Activated CD8-positive, alpha-beta T cell treated with anti-CD3 and anti-CD28 coated beads, Interleukin-2, amount 10 ng/mL, durations not matched to agents 7 days and 5 days (primary cell): ENCODE results near the gene RRP8. TPM values are rescaled to one million over a fixed set of nuclear protein-coding genes. Genes with fewer than 3 reads are reported as not detected.

Experiments used
- ATAC-seq: fragments of 150-1000 bp; cut with Tn5 transposase; one replicate; pipeline ENCODE4 v1.10.0; 2021; ENCODE audit warnings: moderate library complexity
- CTCF ChIA-PET: fragments of 350-600 bp; sonication (Branson Sonifier 250); formaldehyde crosslinking; loops from one replicate; lab custom pipeline; 2021; ENCODE audit warnings: antibody characterized with exemption; lab: Charles Lee
- POLR2A ChIA-PET: fragments of 350-600 bp; sonication (Branson Sonifier 250); formaldehyde crosslinking; loops from one replicate; lab custom pipeline; 2021; ENCODE audit warnings: antibody characterized with exemption; lab: Charles Lee
- DNase-seq: peaks from one replicate; pipeline ENCODE4 v3.0.0-alpha.2; 2020
- H3K27ac Mint-ChIP-seq: one replicate; pipeline ENCODE4 v1.8.0; 2021; ENCODE audit warnings: mild to moderate bottlenecking, mixed read lengths
- H3K27me3 Mint-ChIP-seq: one replicate; pipeline ENCODE4 v1.8.0; 2021; ENCODE audit warnings: low read depth, mixed read lengths
- H3K36me3 Mint-ChIP-seq: one replicate; pipeline ENCODE4 v1.8.0; 2021; ENCODE audit warnings: low read depth, mixed read lengths
- H3K4me1 Mint-ChIP-seq: one replicate; pipeline ENCODE4 v1.8.0; 2021; ENCODE audit warnings: low read depth, mixed read lengths
- H3K4me3 Mint-ChIP-seq: one replicate; pipeline ENCODE4 v1.8.0; 2021; ENCODE audit warnings: mild to moderate bottlenecking, mixed read lengths
- H3K9me3 Mint-ChIP-seq: one replicate; pipeline ENCODE4 v1.8.0; 2022; ENCODE audit warnings: mixed read lengths; ENCODE audit not compliant: insufficient read depth
- total RNA-seq, 2 experiments: library from RNA; stranded (reverse); gene quantifications; one replicate each; pipeline ENCODE4 v1.2.3, GENCODE V29; 2021

RRP8 gene
- total RNA-seq, 2 experiments from 2014 or later: 28.6 to 29.8 TPM

DNA sequence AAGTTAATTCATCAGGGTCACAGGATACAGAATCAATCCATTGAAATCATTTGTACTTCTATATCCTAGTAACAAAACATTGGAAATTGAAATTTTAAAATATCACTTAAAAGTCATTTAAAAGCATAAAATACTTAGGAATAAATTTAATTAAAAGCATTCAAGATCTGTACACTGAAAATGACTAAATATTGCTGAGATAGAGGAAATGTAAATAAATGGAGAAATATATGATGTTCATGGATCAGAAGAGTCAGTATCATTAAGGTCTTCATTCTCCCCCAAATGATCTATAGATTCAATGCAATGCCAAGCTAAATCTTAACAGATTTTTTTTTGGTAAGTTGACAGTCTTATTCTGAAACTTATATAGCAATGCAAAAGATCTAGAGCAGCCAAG is 49.8 kb downstream of the RRP8 start:
- POLR2A ChIA-PET: no interaction called here
- no peak overlapping the region for H3K4me3 Mint-ChIP-seq

GRCh38 chr11:6548641-6549040 is 54.8 kb downstream of the RRP8 start:
- DNase-seq: no peak
- Mint-ChIP-seq H3K4me1 (no peaks in the 10 kb centered on the region), H3K27ac (no peak overlapping the region), H3K4me3 (no peak overlapping the region), H3K27me3 (no peaks in the 10 kb centered on the region), H3K9me3 (no peaks in the 10 kb centered on the region), H3K36me3 (peaks cover 7% of the 10 kb centered on the region)
- ATAC-seq: no peak
- ChIA-PET POLR2A (interaction anchor here (0.8 kb wide), 1 partner anchor 15 kb away, joined by 4 read pairs; no protein-coding TSS in a partner anchor), CTCF (interaction anchor here (0.7 to 0.9 kb wide), 2 partner anchors 17 to 105 kb away, joined by 3 to 4 read pairs; no protein-coding TSS in a partner anchor)

More for the DNA sequence above, 49.8 kb downstream of the RRP8 start:
- CTCF ChIA-PET: interaction anchor here (1.2 to 2.0 kb wide), 3 partner anchors 9 to 110 kb away, joined by 3 to 10 read pairs (median 3); no protein-coding TSS in a partner anchor
- Mint-ChIP-seq H3K4me1 (no peaks in the 10 kb centered on the region), H3K9me3 (no peaks in the 10 kb centered on the region), H3K36me3 (no peaks in the 10 kb centered on the region), H3K27me3 (no peaks in the 10 kb centered on the region), H3K27ac (no peak overlapping the region)
- ATAC-seq (no peak), DNase-seq (no peak)

DNA sequence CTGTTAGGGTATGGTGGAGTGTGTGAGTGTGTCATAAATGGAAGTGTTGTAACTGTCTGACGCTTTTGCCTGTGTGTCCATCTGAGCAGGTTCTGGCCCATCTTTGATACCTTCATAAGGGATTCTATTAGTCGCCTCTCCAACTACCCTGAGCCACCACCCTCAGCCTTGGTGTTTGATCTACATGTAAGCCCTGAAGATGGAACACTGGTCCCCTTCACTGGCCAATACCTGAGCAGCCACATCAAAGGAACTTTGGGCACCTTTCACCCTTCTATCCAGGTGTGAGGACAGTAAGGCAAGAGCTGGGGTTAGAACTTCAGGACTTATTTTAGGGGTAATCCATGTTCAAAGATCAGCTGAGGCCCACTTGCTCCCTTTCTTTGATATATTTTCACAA is 55.3 kb downstream of the RRP8 start:
- H3K9me3 Mint-ChIP-seq: no peaks in the 10 kb centered on the region
- H3K27me3 Mint-ChIP-seq: no peaks in the 10 kb centered on the region
- POLR2A ChIA-PET: no interaction called here
- DNase-seq (no peak), ATAC-seq (no peak)
- peaks cover under 1% of the 10 kb centered on the region for H3K4me1 Mint-ChIP-seq
- peaks cover 7% of the 10 kb centered on the region for H3K36me3 Mint-ChIP-seq
- no peak overlapping the region for H3K4me3 Mint-ChIP-seq
- H3K27ac Mint-ChIP-seq: no peak overlapping the region
- CTCF ChIA-PET: interaction anchor here (1.7 kb wide), 1 partner anchor 17 kb away, joined by 5 read pairs; no protein-coding TSS in a partner anchor

- Mint-ChIP-seq H3K9me3 (no peaks in the 10 kb centered on the region), H3K36me3 (peaks cover 7% of the 10 kb centered on the region), H3K4me3 (no peak overlapping the region), H3K27ac (no peak overlapping the region), H3K27me3 (no peaks in the 10 kb centered on the region), H3K4me1 (peaks cover 10% of the 10 kb centered on the region)
- no peak for ATAC-seq
- ChIA-PET CTCF (interaction anchor here (1.0 to 1.7 kb wide), 3 partner anchors 16 to 168 kb away, joined by 5 to 6 read pairs (median 6); no protein-coding TSS in a partner anchor), POLR2A (no interaction called here)
- no peak for DNase-seq
Observed at GRCh38 chr11:6547177-6547576, 56.2 kb downstream of the RRP8 start.

- Mint-ChIP-seq H3K27me3 (no peaks in the 10 kb centered on the region), H3K4me3 (no peak overlapping the region), H3K4me1 (peaks cover 14% of the 10 kb centered on the region), H3K36me3 (peaks cover 7% of the 10 kb centered on the region), H3K9me3 (no peaks in the 10 kb centered on the region), H3K27ac (no peak overlapping the region)
- DNase-seq (peak; percentile 8), ATAC-seq (no peak)
- ChIA-PET CTCF (interaction anchor here (1.0 to 1.7 kb wide), 3 partner anchors 16 to 168 kb away, joined by 5 to 6 read pairs (median 6); no protein-coding TSS in a partner anchor), POLR2A (no interaction called here)
Observed at GRCh38 chr11:6546735-6547134, 56.7 kb downstream of the RRP8 start.

DNA sequence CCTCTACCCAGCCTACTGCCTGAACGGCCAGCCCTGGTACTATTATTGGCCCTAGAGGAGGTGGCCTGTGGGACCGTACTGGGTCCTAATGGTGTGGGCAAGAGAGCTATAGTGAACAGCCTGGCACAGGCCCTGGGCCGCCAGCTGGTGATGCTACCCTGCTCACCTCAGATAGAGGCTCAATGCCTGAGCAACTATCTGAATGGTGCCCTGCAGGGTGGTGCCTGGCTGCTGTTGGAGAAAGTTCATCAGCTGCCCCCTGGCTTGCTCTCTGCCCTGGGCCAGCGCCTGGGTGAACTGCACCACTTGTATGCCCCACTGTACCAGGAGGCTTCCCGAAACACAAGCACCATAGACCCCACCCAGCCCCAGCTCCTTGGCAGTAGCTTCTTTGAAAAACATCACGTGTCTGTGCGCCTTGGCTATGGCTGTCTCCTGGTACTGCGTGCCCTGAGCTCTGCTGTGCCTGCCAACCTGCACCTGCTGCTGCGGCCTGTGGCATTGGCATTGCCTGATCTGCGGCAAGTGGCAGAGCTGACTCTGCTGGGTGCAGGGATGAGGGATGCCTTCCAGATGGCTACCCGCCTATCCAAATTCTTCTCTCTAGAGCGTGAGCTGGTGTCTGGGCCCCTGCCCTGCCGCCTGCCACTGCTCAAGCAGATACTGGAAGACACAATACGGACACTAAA is 57.4 kb downstream of the RRP8 start:
- ATAC-seq (no peak), DNase-seq (no peak)
- Mint-ChIP-seq H3K27ac (no peak overlapping the region), H3K4me3 (no peak overlapping the region), H3K27me3 (no peaks in the 10 kb centered on the region), H3K36me3 (peaks cover 7% of the 10 kb centered on the region), H3K9me3 (no peaks in the 10 kb centered on the region), H3K4me1 (peaks cover 20% of the 10 kb centered on the region)
- ChIA-PET CTCF (interaction anchor here (1.1 to 1.7 kb wide), 3 partner anchors 10 to 167 kb away, joined by 3 to 6 read pairs (median 3); no protein-coding TSS in a partner anchor), POLR2A (no interaction called here)

Other genes with a start within 250 kb of the RRP8 start
- gene SMPD1, start 213.1 kb downstream of the RRP8 start, total RNA-seq: 10 to 100 TPM; 35.5 to 37.1 TPM
- 10 to 100 TPM; 51.7 to 52.4 TPM for gene APBB1, start 184.5 kb downstream of the RRP8 start, total RNA-seq
- gene HPX, start 162.6 kb downstream of the RRP8 start, total RNA-seq: not detected
- 1 to 10 TPM; 5.7 to 7.5 TPM for gene TRIM3, start 129.7 kb downstream of the RRP8 start, total RNA-seq
- gene ARFIP2, start 122.3 kb downstream of the RRP8 start, total RNA-seq: 10 to 100 TPM; 38.6 to 39.8 TPM
- gene TIMM10B, start 122.1 kb downstream of the RRP8 start, total RNA-seq: 10 to 100 TPM; 34.1 to 35.4 TPM
- 10 to 100 TPM; 17.8 to 18.5 TPM for gene DNHD1, start 106.3 kb downstream of the RRP8 start, total RNA-seq
- 100 to 1,000 TPM; 195 to 197 TPM for gene ILK, start 158 bp upstream of the RRP8 start, total RNA-seq
- 100 to 1,000 TPM; 140 to 156 TPM for gene TAF10, start 8.6 kb upstream of the RRP8 start, total RNA-seq
- 10 to 100 TPM; 74.1 to 78.9 TPM for gene TPP1, start 15.8 kb upstream of the RRP8 start, total RNA-seq
- under 1 TPM; 0.23 to 0.29 TPM for gene DCHS1, start 52.2 kb upstream of the RRP8 start, total RNA-seq
- 10 to 100 TPM; 60.6 to 69.2 TPM for gene MRPL17, start 79.7 kb upstream of the RRP8 start, total RNA-seq
- under 1 TPM; 0.08 to 0.23 TPM for gene OR2AG2, start 168.4 kb upstream of the RRP8 start, total RNA-seq
- gene OR2AG1, start 179.4 kb upstream of the RRP8 start, total RNA-seq: not detected
- under 1 TPM; 0.05 TPM for gene OR6A2, start 196.1 kb upstream of the RRP8 start, total RNA-seq
- not detected for gene OR10A5, start 242.1 kb upstream of the RRP8 start, total RNA-seq